Loucy (cell line): ENCODE data around the gene OTOS.

Source experiments
- CTCF ChIP-seq: fragments of 200-600 bp; sonication (generic); conservative IDR thresholded peaks from 2 replicates; pipeline ENCODE4 v1.5.1; 2014; ENCODE audit warnings: mild to moderate bottlenecking, antibody characterized with exemption, low read length
- EZH2phosphoT487 ChIP-seq: fragments of 200-600 bp; IDR thresholded peaks from 2 replicates; pipeline ENCODE4 v1.6.1; 2018; ENCODE audit warnings: antibody characterized with exemption, mild to moderate bottlenecking, moderate library complexity, borderline replicate concordance

DNA sequence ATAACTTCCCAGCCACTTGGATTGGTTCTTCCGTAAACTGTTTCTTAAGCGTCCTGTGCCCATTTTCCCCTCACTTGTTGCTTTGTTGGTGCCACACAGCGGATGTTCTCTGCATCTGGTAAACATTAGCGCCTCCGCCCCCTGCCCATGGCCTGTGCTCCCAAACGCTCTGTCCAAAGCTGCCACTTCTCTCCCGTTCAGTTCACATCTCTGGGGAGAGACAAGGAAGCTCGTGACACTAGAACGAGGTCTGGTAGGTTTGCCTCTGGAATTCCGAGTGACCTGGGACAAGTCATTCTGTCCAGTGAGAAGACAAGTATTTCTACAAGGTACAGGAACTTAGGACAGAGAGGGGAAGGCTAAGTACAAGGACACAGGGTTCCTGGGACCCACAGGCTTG lies 13.7 kb downstream of the OTOS start:
- no peak for TF ChIP-seq CTCF
- no peak for TF ChIP-seq EZH2phosphoT487
